ENCODE data around the gene PRR5L. TPM values are rescaled to one million over a fixed set of nuclear protein-coding genes. Genes with fewer than 3 reads are reported as not detected.

The PRR5L gene
- total RNA-seq, 2 donors from 2014 or later: 3.2 to 11.8 TPM

GRCh38 chr11:36400766-36401455 is 104.8 kb downstream of the PRR5L start:
- Histone ChIP-seq H3K9me3 (no peaks in the 10 kb centered on the region), H3K4me1 (ENCODE audit: control insufficient read depth in 1 of 2, low read depth in 2 of 2) (no peaks in the 10 kb centered on the region), H3K27me3 (replicated peaks; ENCODE audit: insufficient read depth) (no peaks in the 10 kb centered on the region), H3K36me3 (no peaks in the 10 kb centered on the region), H3K4me3 (no peak overlapping the region), H3K27ac (no peak overlapping the region)
- no peak for ATAC-seq (ENCODE audit: insufficient number of reproducible peaks, low FRiP score, low read depth)
- TF ChIP-seq CTCF (IDR thresholded peaks at IDR 0.05): no peak
- no peak for DNase-seq (ENCODE audit: low spot score)

GRCh38 chr11:36402568-36403170 is 106.6 kb downstream of the PRR5L start:
- ATAC-seq (ENCODE audit: insufficient number of reproducible peaks, low FRiP score, low read depth): no peak
- no peak for TF ChIP-seq CTCF (IDR thresholded peaks at IDR 0.05)

GRCh38 chr11:36403661-36404060 is 107.6 kb downstream of the PRR5L start:
- DNase-seq (ENCODE audit: low spot score) (no peak), ATAC-seq (ENCODE audit: insufficient number of reproducible peaks, low FRiP score, low read depth) (no peak)
- no peak for TF ChIP-seq CTCF (IDR thresholded peaks at IDR 0.05)
- H3K27me3 ChIP-seq (replicated peaks; ENCODE audit: insufficient read depth): no peaks in the 10 kb centered on the region
- H3K4me1 ChIP-seq (ENCODE audit: control insufficient read depth in 1 of 2, low read depth in 2 of 2): peaks cover 0 to 1% of the 10 kb centered on the region in 2 donors
- H3K36me3 ChIP-seq: no peaks in the 10 kb centered on the region
- no peak overlapping the region for H3K4me3 ChIP-seq
- no peak overlapping the region for H3K27ac ChIP-seq
- no peaks in the 10 kb centered on the region for H3K9me3 ChIP-seq

More at GRCh38 chr11:36402568-36403170, 106.6 kb downstream of the PRR5L start:
- H3K36me3 ChIP-seq: no peaks in the 10 kb centered on the region
- no peak overlapping the region for H3K27ac ChIP-seq
- no peaks in the 10 kb centered on the region for H3K4me1 ChIP-seq (ENCODE audit: control insufficient read depth in 1 of 2, low read depth in 2 of 2)
- no peaks in the 10 kb centered on the region for H3K9me3 ChIP-seq
- DNase-seq (ENCODE audit: low spot score): no peak
- H3K27me3 ChIP-seq (replicated peaks; ENCODE audit: insufficient read depth): no peaks in the 10 kb centered on the region
- no peak overlapping the region for H3K4me3 ChIP-seq

- Histone ChIP-seq H3K4me1 (ENCODE audit: control insufficient read depth in 1 of 2, low read depth in 2 of 2) (peaks cover 0 to 11% of the 10 kb centered on the region in 2 donors), H3K9me3 (no peaks in the 10 kb centered on the region), H3K27ac (no peak overlapping the region), H3K4me3 (no peak overlapping the region), H3K36me3 (no peaks in the 10 kb centered on the region), H3K27me3 (replicated peaks; ENCODE audit: insufficient read depth) (no peaks in the 10 kb centered on the region)
- ATAC-seq (ENCODE audit: insufficient number of reproducible peaks, low FRiP score, low read depth) (no peak), DNase-seq (ENCODE audit: low spot score) (no peak)
- TF ChIP-seq CTCF (IDR thresholded peaks at IDR 0.05): no peak
Observed at GRCh38 chr11:36404831-36405230, 108.7 kb downstream of the PRR5L start.

- DNase-seq (ENCODE audit: low spot score) (no peak), ATAC-seq (ENCODE audit: insufficient number of reproducible peaks, low FRiP score, low read depth) (no peak)
- TF ChIP-seq CTCF (IDR thresholded peaks at IDR 0.05): no peak
Observed at GRCh38 chr11:36405585-36406367, 109.7 kb downstream of the PRR5L start.

More at GRCh38 chr11:36405585-36406367, 109.7 kb downstream of the PRR5L start:
- H3K4me1 ChIP-seq (ENCODE audit: control insufficient read depth in 1 of 2, low read depth in 2 of 2): peaks cover 0 to 14% of the 10 kb centered on the region in 2 donors
- H3K27me3 ChIP-seq (replicated peaks; ENCODE audit: insufficient read depth): no peaks in the 10 kb centered on the region
- no peak overlapping the region for H3K4me3 ChIP-seq
- no peak overlapping the region for H3K27ac ChIP-seq
- no peaks in the 10 kb centered on the region for H3K9me3 ChIP-seq
- no peaks in the 10 kb centered on the region for H3K36me3 ChIP-seq

Data from thoracic aorta (tissue), 2 donors.